ENCODE measurements around the gene RITA1. TPM values are rescaled to one million over a fixed set of nuclear protein-coding genes. Genes with fewer than 3 reads are reported as not detected.
A peak's percentile ranks its signal among the peaks of the same experiment; 100 is the strongest.

Gene RITA1
- total and polyA plus RNA-seq, 2 donors (not counting 1 experiment from before 2014, with no cell fraction given) = 8.1 to 17.9 TPM

DNA sequence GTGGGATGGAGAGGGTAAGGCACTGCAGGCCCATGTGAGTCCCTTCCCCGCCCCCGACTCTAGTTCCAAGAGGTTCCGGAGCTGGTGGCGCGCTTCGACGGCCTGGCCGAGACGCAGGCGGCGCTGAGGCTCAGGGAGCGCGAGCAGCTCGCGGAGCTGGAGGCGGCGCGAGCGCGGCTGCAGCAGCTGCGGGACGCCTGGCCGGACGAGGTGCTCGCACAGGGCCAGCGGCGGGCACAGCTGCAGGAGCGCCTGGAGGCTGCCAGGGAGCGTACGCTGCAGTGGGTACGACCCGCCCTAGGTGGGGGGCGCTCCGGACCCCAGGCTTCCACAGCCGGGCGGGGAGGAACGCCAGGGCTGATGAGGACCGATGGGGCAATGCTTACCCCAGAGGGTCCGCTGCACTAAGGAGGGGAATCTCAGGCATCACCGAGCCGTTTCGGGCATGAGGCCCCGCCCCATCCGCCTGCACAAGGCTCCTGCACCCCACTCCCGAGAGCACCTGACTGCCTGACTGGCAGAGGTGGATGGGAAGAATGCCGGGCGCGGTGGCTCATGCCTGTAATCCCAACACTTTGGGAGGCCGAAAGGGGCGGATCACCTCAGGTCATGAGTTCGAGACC, 31.1 kb upstream of the RITA1 start:
- peaks cover 19% of the 10 kb centered on the region for H4K20me1 ChIP-seq (ENCODE audit: control insufficient read depth, insufficient read depth, low read length, poor library complexity, severe bottlenecking)
- peaks cover 6% of the 10 kb centered on the region for H3K79me2 ChIP-seq (ENCODE audit: control insufficient read depth, insufficient read depth, low read length)
- H3K27me3 ChIP-seq (replicated peaks in 1 of 4; ENCODE audit: control extremely low read depth in 1 of 4, control insufficient read depth in 3 of 4, insufficient read depth in 4 of 4, low read length in 3 of 4) = peaks cover 0 to 25% (median 8%) of the 10 kb centered on the region in 4 experiments
- peak overlapping the region; percentile 77 for H3K4me3 Mint-ChIP-seq
- H3K4me1 Mint-ChIP-seq = peaks cover 26% of the 10 kb centered on the region
- H3K36me3 ChIP-seq (replicated peaks in 1 of 2; ENCODE audit: control extremely low read depth in 1 of 2, control insufficient read depth in 1 of 2, extremely low read depth in 1 of 2, insufficient read depth in 2 of 2, low read length in 1 of 2) = peaks cover 0 to 11% of the 10 kb centered on the region in 2 experiments
- TF ChIP-seq, protein P1, sequence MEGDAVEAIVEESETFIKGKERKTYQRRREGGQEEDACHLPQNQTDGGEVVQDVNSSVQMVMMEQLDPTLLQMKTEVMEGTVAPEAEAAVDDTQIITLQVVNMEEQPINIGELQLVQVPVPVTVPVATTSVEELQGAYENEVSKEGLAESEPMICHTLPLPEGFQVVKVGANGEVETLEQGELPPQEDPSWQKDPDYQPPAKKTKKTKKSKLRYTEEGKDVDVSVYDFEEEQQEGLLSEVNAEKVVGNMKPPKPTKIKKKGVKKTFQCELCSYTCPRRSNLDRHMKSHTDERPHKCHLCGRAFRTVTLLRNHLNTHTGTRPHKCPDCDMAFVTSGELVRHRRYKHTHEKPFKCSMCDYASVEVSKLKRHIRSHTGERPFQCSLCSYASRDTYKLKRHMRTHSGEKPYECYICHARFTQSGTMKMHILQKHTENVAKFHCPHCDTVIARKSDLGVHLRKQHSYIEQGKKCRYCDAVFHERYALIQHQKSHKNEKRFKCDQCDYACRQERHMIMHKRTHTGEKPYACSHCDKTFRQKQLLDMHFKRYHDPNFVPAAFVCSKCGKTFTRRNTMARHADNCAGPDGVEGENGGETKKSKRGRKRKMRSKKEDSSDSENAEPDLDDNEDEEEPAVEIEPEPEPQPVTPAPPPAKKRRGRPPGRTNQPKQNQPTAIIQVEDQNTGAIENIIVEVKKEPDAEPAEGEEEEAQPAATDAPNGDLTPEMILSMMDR (IDR thresholded peaks at IDR 0.05) = no peak
- TF ChIP-seq EZH2 (IDR thresholded peaks at IDR 0.05; ENCODE audit: borderline replicate concordance, insufficient read depth, low read depth, low read length, poor library complexity, severe bottlenecking) = no peak
- WGBS (ENCODE audit: insufficient coverage) = 5% methylated on average over 45 of the region's 51 CpGs
- H3K27ac Mint-ChIP-seq = no peak overlapping the region
- no peak overlapping the region for H3K27ac ChIP-seq (ENCODE audit: low read length in 2 of 2)
- ATAC-seq (ENCODE audit: low read depth) = peak; percentile 13
- intact Hi-C loops (cut with micrococcal nuclease) = loop anchor here (5.0 to 10.0 kb wide), 2 partner anchors 57 to 250 kb away; partner anchors contain the start of gene OAS1
- peaks cover 15 to 32% of the 10 kb centered on the region in 2 donors for H3K4me1 ChIP-seq (ENCODE audit: control insufficient read depth in 2 of 2, insufficient read depth in 2 of 2, low read length in 2 of 2)
- peak overlapping the region; percentile 99 for H3K4me2 ChIP-seq (replicated peaks; ENCODE audit: low read depth, low read length, poor library complexity, severe bottlenecking)
- ChIA-PET POLR2A (interaction anchor here (1.0 kb wide), 1 partner anchor 18 kb away, joined by 6 read pairs; no protein-coding TSS in a partner anchor), CTCF (interaction anchor here (0.6 to 7.4 kb wide), 14 partner anchors 16 to 741 kb away, joined by 3 to 73 read pairs (median 5); partner anchors contain the start of gene OAS2)
- peaks cover 6% of the 10 kb centered on the region for H3K27me3 Mint-ChIP-seq
- H3K4me3 ChIP-seq (ENCODE audit: control extremely low read depth in 1 of 5, extremely low read depth in 1 of 5, insufficient read depth in 1 of 5, low read depth in 2 of 5, low read length in 4 of 5) = peak overlapping the region in 4 of 5 experiments; percentile 11 to 50 (median 43)
- peak overlapping the region; percentile 53 for H2AFZ ChIP-seq (ENCODE audit: insufficient read depth, low read depth, low read length, poor library complexity, severe bottlenecking)
- peak overlapping the region; percentile 31 for H3K9ac ChIP-seq (ENCODE audit: low read length)
- H3K9me3 ChIP-seq (ENCODE audit: control extremely low read depth in 1 of 3, control insufficient read depth in 2 of 3, insufficient read depth in 1 of 3, low read length in 2 of 3) = no peaks in the 10 kb centered on the region
- no peaks in the 10 kb centered on the region for H3K9me3 Mint-ChIP-seq (ENCODE audit: insufficient read depth)
- DNase-seq = peak; percentile 51

DNA sequence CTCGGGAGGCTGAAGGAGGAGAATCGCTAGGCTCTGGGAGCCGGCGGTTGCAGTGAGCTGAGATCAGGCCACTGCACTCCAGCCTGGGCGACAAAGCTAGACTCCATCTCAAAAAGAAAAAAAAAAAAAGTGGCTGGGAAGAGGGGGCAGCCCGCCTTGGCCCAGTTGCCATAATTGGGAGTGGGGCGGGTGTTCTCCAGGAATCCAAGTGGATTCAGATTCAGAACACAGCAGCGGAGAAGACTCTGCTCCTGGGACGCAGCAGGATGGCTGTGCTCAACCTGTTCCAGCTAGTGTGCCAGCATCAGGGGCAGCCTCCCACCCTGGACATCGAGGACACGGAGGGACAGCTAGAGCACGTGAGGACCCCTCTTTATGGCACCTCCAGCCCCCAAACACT, 30.5 kb upstream of the RITA1 start:
- Histone ChIP-seq H3K9ac (ENCODE audit: low read length) (no peak overlapping the region), H3K27me3 (replicated peaks in 1 of 4; ENCODE audit: control extremely low read depth in 1 of 4, control insufficient read depth in 3 of 4, insufficient read depth in 4 of 4, low read length in 3 of 4) (peaks cover 0 to 25% (median 8%) of the 10 kb centered on the region in 4 experiments), H3K9me3 (ENCODE audit: control extremely low read depth in 1 of 3, control insufficient read depth in 2 of 3, insufficient read depth in 1 of 3, low read length in 2 of 3) (no peaks in the 10 kb centered on the region), H4K20me1 (ENCODE audit: control insufficient read depth, insufficient read depth, low read length, poor library complexity, severe bottlenecking) (peaks cover 22% of the 10 kb centered on the region), H3K79me2 (ENCODE audit: control insufficient read depth, insufficient read depth, low read length) (peaks cover 6% of the 10 kb centered on the region), H2AFZ (ENCODE audit: insufficient read depth, low read depth, low read length, poor library complexity, severe bottlenecking) (no peak overlapping the region), H3K4me3 (ENCODE audit: control extremely low read depth in 1 of 5, extremely low read depth in 1 of 5, insufficient read depth in 1 of 5, low read depth in 2 of 5, low read length in 4 of 5) (no peak overlapping the region), H3K27ac (ENCODE audit: low read length in 2 of 2) (no peak overlapping the region), H3K4me1 (ENCODE audit: control insufficient read depth in 2 of 2, insufficient read depth in 2 of 2, low read length in 2 of 2) (peaks cover 15 to 32% of the 10 kb centered on the region in 2 donors), H3K4me2 (replicated peaks; ENCODE audit: low read depth, low read length, poor library complexity, severe bottlenecking) (peak overlapping the region; percentile 99), H3K36me3 (replicated peaks in 1 of 2; ENCODE audit: control extremely low read depth in 1 of 2, control insufficient read depth in 1 of 2, extremely low read depth in 1 of 2, insufficient read depth in 2 of 2, low read length in 1 of 2) (peaks cover 0 to 17% of the 10 kb centered on the region in 2 experiments)
- TF ChIP-seq EZH2 (IDR thresholded peaks at IDR 0.05; ENCODE audit: borderline replicate concordance, insufficient read depth, low read depth, low read length, poor library complexity, severe bottlenecking) = no peak
- TF ChIP-seq, protein P1 (IDR thresholded peaks at IDR 0.05) = no peak
- DNase-seq = no peak
- ChIA-PET CTCF (interaction anchor here (1.0 to 7.4 kb wide), 6 partner anchors 17 to 162 kb away, joined by 3 to 73 read pairs (median 4); no protein-coding TSS in a partner anchor), POLR2A (interaction anchor here (0.6 to 0.7 kb wide), 3 partner anchors 15 to 26 kb away, joined by 3 to 5 read pairs (median 3); no protein-coding TSS in a partner anchor)
- intact Hi-C loops (cut with micrococcal nuclease) = loop anchor here (10.0 kb wide), 1 partner anchor 250 kb away; the partner anchor contains the start of gene OAS1
- H3K27ac Mint-ChIP-seq = no peak overlapping the region
- 79% methylated on average over 9 of the region's 12 CpGs for WGBS (ENCODE audit: insufficient coverage)
- ATAC-seq (ENCODE audit: low read depth) = no peak
- no peaks in the 10 kb centered on the region for H3K9me3 Mint-ChIP-seq (ENCODE audit: insufficient read depth)
- H3K4me3 Mint-ChIP-seq = peak overlapping the region; percentile 26
- peaks cover 26% of the 10 kb centered on the region for H3K4me1 Mint-ChIP-seq
- peaks cover 6% of the 10 kb centered on the region for H3K27me3 Mint-ChIP-seq
